AG04449 (cell line): ENCODE data around the gene GMEB2.
"Not testable (repeated sequence)": the region's sequence is repeated elsewhere in the genome, so short reads cannot be mapped to it uniquely, and the experiment has no call there.

Experiments
- CTCF ChIA-PET: fragments of 350-600 bp; formaldehyde crosslinking; extraction: SDS; loops from one replicate; lab custom pipeline; 2021; ENCODE audit warnings: antibody characterized with exemption; lab: Yijun Ruan, JAX
- POLR2A ChIA-PET: fragments of 400-600, 350-600 bp; formaldehyde crosslinking; extraction: SDS; loops from one replicate; lab custom pipeline; 2020; ENCODE audit warnings: antibody characterized with exemption, inconsistent platforms; lab: Yijun Ruan, JAX
- DNase-seq: peaks from one replicate; pipeline ENCODE4 v3.0.0-alpha.2; 2010; ENCODE audit warnings: low read depth, low spot score
- H3K4me3 ChIP-seq: 2 replicates; pipeline ENCODE4 v1.5.1; 2011; ENCODE audit warnings: low read depth, mild to moderate bottlenecking, control low read depth, low read length
- TF ChIP-seq, protein P1 (sequence below): IDR thresholded peaks from one replicate; pipeline ENCODE4 v1.5.1; 2011; ENCODE audit warnings: mild to moderate bottlenecking, moderate library complexity, low read length, control low read depth, inconsistent platforms; ENCODE audit not compliant: insufficient read depth; ENCODE audit errors: missing control alignments

The GMEB2 gene

GRCh38 chr20:63611646-63612045 is 15.3 kb downstream of the GMEB2 start:
- TF ChIP-seq, protein P1, sequence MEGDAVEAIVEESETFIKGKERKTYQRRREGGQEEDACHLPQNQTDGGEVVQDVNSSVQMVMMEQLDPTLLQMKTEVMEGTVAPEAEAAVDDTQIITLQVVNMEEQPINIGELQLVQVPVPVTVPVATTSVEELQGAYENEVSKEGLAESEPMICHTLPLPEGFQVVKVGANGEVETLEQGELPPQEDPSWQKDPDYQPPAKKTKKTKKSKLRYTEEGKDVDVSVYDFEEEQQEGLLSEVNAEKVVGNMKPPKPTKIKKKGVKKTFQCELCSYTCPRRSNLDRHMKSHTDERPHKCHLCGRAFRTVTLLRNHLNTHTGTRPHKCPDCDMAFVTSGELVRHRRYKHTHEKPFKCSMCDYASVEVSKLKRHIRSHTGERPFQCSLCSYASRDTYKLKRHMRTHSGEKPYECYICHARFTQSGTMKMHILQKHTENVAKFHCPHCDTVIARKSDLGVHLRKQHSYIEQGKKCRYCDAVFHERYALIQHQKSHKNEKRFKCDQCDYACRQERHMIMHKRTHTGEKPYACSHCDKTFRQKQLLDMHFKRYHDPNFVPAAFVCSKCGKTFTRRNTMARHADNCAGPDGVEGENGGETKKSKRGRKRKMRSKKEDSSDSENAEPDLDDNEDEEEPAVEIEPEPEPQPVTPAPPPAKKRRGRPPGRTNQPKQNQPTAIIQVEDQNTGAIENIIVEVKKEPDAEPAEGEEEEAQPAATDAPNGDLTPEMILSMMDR, result no peak
- ChIA-PET POLR2A (interaction anchor here (0.7 kb wide), 1 partner anchor 70 kb away, joined by 4 read pairs; no protein-coding TSS in a partner anchor), CTCF (no interaction called here)
- no peak overlapping the region for H3K4me3 ChIP-seq
- DNase-seq, result no peak

DNA sequence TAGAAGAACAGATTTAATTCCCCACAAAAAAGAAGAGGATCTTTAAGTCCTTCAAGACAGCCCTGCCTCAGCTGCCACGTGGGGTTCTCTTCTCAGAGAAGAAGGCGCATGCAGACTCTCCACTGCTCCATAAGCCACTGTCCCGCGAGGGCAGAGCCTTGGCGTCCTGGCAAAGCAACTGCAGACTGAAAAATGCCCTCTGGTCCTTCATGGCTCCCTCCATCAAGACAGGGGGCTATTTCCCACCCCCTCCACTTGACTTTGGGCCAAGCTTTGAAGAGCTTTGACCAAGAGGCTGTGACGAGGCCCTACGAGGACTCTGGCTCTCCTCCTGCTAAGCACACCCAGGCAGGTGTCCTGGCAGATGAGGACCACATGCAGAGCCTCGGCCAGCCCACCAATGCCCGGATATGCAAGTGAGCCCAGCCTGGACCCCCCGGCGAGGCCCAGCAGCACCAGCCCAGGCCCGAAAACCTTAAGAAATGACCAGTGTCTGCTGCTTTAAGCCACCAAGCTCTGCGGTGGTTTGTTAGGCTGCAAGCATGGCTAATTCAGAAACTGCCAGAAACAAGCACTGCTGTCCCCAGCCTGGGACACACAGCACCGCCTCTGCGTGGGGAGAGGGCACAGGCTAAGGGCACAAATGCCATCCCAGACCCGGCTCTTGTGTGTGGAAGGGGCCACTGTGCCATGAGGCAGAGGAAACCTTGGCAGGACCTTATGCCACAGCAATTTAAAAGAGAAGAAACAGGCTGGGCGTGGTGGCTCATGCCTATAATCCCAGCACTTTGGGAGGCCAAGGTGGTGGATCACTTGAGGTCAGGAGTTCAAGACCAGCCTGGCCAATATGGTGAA is 16.1 kb downstream of the GMEB2 start:
- no peak overlapping the region for H3K4me3 ChIP-seq
- TF ChIP-seq, protein P1, result no peak
- CTCF ChIA-PET, result no interaction called here
- DNase-seq, result no peak
- POLR2A ChIA-PET, result no interaction called here

DNA sequence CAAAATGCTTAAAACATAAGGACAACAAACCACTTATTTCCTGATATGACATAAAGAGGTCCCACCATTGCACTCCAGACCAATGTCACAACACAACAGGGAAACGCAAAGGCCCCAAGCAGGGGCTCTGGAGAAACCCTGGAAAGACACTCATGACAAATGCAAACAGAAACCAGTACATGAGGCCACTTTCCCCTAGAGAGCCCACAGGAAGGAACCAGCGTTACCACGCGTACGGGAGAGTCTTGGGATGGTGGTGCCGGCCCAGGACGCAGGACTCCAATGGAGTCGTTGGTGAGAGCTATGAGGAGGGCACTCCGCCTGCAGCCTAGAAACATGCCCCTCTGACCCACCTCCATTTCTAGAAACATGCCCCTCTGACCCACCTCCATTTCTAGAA is 20.2 kb downstream of the GMEB2 start:
- ChIA-PET POLR2A (no interaction called here), CTCF (no interaction called here)
- DNase-seq, result no peak
- no peak overlapping the region for H3K4me3 ChIP-seq
- TF ChIP-seq, protein P1, result no peak

DNA sequence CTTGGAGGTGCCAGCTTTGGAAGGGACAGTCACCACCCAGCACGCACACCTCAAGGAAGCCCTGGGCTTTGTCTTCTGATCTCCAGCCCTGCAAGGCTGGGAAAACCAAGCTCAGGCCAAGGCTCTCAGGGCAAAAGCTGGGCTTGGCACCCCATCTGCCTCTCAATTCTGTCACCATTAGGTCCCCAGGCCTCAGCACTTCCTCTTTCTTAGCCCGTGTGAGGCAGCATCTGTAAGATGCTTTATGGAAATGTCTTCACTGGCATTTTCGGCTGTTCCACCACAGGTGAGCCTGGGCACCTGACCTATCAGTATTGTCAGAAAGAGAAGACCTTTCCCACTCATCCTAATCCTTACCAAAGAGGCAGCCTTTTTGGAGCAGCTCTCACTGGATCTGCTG is 24.6 kb downstream of the GMEB2 start:
- no peak for DNase-seq
- TF ChIP-seq, protein P1, result no peak
- ChIA-PET CTCF (no interaction called here), POLR2A (interaction anchor here (0.7 kb wide), 1 partner anchor 25 kb away, joined by 3 read pairs; the partner anchor contains the start of gene GMEB2)
- H3K4me3 ChIP-seq, result no peak overlapping the region

DNA sequence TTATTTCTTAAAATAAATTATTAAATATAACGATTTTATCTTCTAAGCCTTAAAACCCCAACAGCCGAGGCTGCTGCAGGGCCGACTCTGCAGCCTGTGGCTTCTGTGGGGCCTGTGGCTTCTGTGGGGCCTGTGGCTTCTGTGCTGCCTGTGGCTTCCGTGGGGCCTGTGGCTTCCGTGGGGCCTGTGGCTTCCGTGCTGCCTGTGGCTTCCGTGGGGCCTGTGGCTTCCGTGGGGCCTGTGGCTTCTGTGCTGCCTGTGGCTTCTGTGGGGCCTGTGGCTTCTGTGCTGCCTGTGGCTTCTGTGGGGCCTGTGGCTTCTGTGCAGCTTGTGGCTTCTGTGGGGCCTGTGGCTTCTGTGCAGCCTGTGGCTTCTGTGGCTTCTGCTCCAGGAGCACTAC is 25.2 kb downstream of the GMEB2 start:
- POLR2A ChIA-PET, H3K4me3 ChIP-seq, DNase-seq, CTCF ChIA-PET: not testable (repeated sequence)

- no peak overlapping the region for H3K4me3 ChIP-seq
- TF ChIP-seq, protein P1, result no peak
- ChIA-PET POLR2A (no interaction called here), CTCF (interaction anchor here (1.1 kb wide), 1 partner anchor 61 kb away, joined by 3 read pairs; no protein-coding TSS in a partner anchor)
- no peak for DNase-seq
Observed at GRCh38 chr20:63599396-63600050, 27.4 kb downstream of the GMEB2 start.
